GM21423 (cell line): Measurements from ENCODE around the gene KRTAP9-4.
"Not testable (repeated sequence)": the region's sequence is repeated elsewhere in the genome, so short reads cannot be mapped to it uniquely, and the experiment has no call there.

ENCODE experiments used
- ATAC-seq: cut with Tn5 transposase; IDR thresholded peaks from one replicate; pipeline ENCODE4 v1.9.1; 2021; ENCODE audit warnings: mild to moderate bottlenecking, moderate library complexity; ENCODE audit not compliant: unreplicated experiment

KRTAP9-4 gene

DNA sequence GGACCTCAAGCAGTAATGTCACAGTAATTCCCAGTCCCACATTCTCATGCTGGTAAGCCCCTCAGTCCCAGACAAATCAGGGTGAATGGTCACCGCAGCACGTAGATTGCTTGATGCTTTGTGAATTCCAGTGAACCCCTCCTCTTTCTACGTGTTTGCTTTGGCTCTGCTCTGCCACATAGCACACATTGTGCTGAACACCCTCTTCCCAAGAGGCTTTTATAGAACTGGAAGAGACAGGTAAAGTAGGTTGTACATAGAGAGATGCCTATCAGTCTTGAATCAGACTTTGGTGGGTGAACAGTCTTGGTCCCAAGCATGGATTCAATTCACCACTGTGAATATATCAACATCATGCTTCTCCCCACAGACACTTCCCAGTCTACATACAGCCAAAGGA lies 15.1 kb downstream of the KRTAP9-4 start:
- ATAC-seq, result no peak

GRCh38 chr17:41265078-41265477 lies 15.6 kb downstream of the KRTAP9-4 start, which contains the start of gene KRTAP9-6:
KRTAP9-6 (plus strand) TSS chr17:41265378; CDS start chr17:41265378, 0 bp downstream.
- ATAC-seq, result no peak

DNA sequence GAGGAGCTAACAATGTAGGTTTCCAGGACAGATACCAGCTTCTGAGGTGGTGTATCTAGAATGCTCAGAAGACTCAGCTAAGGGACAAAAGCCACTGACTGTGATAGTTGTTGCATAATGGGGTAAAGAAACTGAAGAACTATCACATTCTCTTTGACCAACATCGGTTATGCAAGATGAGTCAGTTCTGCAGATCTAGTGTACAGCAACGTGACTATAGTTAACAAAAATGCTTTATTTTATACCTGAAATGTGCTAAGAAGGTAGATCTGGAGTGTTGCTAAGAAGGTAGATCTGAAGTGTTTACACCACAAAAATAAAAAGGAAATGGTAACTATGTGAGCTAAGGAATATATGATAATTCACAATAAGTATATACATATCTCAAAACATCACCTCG lies 18.2 kb downstream of the KRTAP9-4 start:
- ATAC-seq, result no peak

GRCh38 chr17:41271323-41271722 lies 21.8 kb downstream of the KRTAP9-4 start:
- not testable (repeated sequence) for ATAC-seq

- ATAC-seq, result no peak
Observed at GRCh38 chr17:41271858-41272257, 22.4 kb downstream of the KRTAP9-4 start.

- not testable (repeated sequence) for ATAC-seq
Observed at GRCh38 chr17:41275648-41276190, 26.2 kb downstream of the KRTAP9-4 start, which contains the start of gene KRTAP9-7. KRTAP9-7 (plus strand) TSS chr17:41275698; CDS start chr17:41275698, 0 bp downstream.

GRCh38 chr17:41278176-41278955 lies 28.9 kb downstream of the KRTAP9-4 start:
- no peak for ATAC-seq

DNA sequence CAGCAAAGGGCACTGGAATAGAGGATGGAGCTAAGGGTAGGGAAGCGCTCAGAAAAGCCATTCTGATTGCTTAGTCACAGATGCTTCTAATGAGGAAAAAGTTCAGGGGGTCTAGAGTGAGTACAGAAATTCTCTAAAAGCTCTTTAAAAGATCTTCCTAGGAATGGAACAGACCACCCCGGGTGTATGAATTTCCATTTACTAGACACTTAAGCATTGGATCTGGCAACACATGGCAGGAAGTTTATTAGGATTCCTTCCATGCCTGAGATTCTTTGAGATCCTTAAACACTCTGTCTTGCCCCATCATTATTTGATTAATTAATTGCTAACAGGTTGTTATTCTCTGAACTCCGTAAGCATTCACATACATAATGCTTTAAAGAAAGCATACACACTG lies 34.6 kb downstream of the KRTAP9-4 start:
- no peak for ATAC-seq

DNA sequence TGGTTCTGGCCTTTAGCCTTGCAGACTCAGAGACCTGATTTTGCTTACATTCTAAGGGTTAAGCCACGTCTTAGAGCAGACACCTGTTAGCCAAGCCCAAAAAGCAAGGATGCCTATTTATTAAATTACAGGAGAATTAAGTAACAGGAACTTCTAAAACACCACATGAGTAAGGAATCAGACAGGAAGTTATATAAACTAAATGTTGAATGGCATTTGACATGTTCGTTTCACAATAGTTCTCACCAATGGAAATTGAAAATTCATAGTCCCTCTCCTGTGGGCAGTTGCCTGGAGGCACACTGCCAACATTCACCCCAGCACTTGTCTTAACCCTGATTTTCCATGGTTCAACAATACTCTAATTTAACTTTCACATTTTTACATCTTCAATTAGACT lies 35.1 kb downstream of the KRTAP9-4 start:
- ATAC-seq, result no peak

DNA sequence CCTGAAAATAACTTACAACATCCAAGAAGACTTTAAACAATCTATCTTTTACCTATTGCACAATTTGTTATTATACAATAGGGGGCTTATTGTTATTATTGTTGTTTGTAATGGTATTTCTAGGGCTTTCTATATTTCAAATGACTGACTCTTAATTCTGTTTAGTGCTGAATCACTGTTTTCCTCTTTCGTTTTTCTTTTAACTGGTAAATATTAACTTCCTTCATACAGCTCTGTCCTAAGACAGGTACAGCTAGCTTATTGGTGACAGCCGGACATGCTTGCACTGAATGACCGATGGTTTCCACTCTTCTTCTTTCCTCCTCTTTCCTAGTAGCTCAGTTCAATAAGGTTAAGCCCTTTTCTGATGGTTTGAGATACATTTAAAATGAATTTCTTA lies 37.6 kb downstream of the KRTAP9-4 start:
- no peak for ATAC-seq

- no peak for ATAC-seq
Observed at GRCh38 chr17:41294016-41294415, 44.5 kb downstream of the KRTAP9-4 start.

DNA sequence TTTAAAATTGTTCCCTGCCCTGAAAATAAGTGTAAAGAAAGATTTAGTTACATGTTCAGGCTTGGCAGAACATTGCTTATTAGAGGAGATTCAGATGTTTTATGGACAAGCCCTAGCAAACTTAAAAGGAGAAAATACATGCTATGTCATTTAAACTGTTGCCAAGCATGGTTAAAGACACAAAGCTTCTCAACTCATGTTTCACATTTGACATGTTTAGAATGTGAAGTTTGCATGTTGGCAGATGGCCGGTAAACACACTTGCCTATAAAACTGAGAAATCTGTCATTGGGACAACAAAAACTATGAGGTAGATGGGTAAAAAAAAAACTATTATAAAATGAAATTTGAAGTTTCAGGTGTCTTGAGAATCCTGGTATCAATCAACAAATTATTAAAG lies 47.4 kb downstream of the KRTAP9-4 start:
- no peak for ATAC-seq

GRCh38 chr17:41298458-41299135 lies 49.1 kb downstream of the KRTAP9-4 start:
- no peak for ATAC-seq
